ENCODE data around the gene KCNIP4.

Gene KCNIP4

GRCh38 chr4:21130606-21131005 lies 818.0 kb downstream of the KCNIP4 start:
- Histone ChIP-seq H3K9ac (no peak overlapping the region), H3K27ac (no peak overlapping the region), H3K79me2 (ENCODE audit: insufficient read depth, low read depth) (no peaks in the 10 kb centered on the region), H3K36me3 (ENCODE audit: insufficient read depth) (no peaks in the 10 kb centered on the region), H4K20me1 (ENCODE audit: insufficient read depth) (no peaks in the 10 kb centered on the region), H3K4me3 (IDR thresholded peaks at IDR 0.05; ENCODE audit: insufficient read depth, low read depth, low read length) (no peak overlapping the region), H3K4me1 (ENCODE audit: low read depth, poor library complexity, severe bottlenecking) (no peaks in the 10 kb centered on the region), H2AFZ (ENCODE audit: low read depth) (no peak overlapping the region), H3K4me2 (no peak overlapping the region), H3K27me3 (ENCODE audit: insufficient read depth, low read depth) (no peaks in the 10 kb centered on the region)
- TF ChIP-seq CTCF (conservative IDR thresholded peaks at IDR 0.05; ENCODE audit: low read depth, low read length), result no peak

- no peak overlapping the region for H3K27ac ChIP-seq
- H2AFZ ChIP-seq (ENCODE audit: low read depth), result no peak overlapping the region
- no peak overlapping the region for H3K4me2 ChIP-seq
- no peak for TF ChIP-seq CTCF (conservative IDR thresholded peaks at IDR 0.05; ENCODE audit: low read depth, low read length)
- no peak overlapping the region for H3K9ac ChIP-seq
- no peaks in the 10 kb centered on the region for H4K20me1 ChIP-seq (ENCODE audit: insufficient read depth)
- H3K27me3 ChIP-seq (ENCODE audit: insufficient read depth, low read depth), result no peaks in the 10 kb centered on the region
- H3K79me2 ChIP-seq (ENCODE audit: insufficient read depth, low read depth), result no peaks in the 10 kb centered on the region
- no peaks in the 10 kb centered on the region for H3K4me1 ChIP-seq (ENCODE audit: low read depth, poor library complexity, severe bottlenecking)
- no peak overlapping the region for H3K4me3 ChIP-seq (IDR thresholded peaks at IDR 0.05; ENCODE audit: insufficient read depth, low read depth, low read length)
- no peaks in the 10 kb centered on the region for H3K36me3 ChIP-seq (ENCODE audit: insufficient read depth)
These were observed 822.5 kb downstream of the KCNIP4 start for GRCh38 chr4:21126014-21126512.

- Histone ChIP-seq H3K36me3 (ENCODE audit: insufficient read depth) (no peaks in the 10 kb centered on the region), H3K4me3 (IDR thresholded peaks at IDR 0.05; ENCODE audit: insufficient read depth, low read depth, low read length) (no peak overlapping the region), H4K20me1 (ENCODE audit: insufficient read depth) (no peaks in the 10 kb centered on the region), H3K9ac (no peak overlapping the region), H3K27ac (no peak overlapping the region), H3K4me1 (ENCODE audit: low read depth, poor library complexity, severe bottlenecking) (no peaks in the 10 kb centered on the region), H2AFZ (ENCODE audit: low read depth) (no peak overlapping the region), H3K4me2 (no peak overlapping the region), H3K79me2 (ENCODE audit: insufficient read depth, low read depth) (no peaks in the 10 kb centered on the region), H3K27me3 (ENCODE audit: insufficient read depth, low read depth) (no peaks in the 10 kb centered on the region)
- no peak for TF ChIP-seq CTCF (conservative IDR thresholded peaks at IDR 0.05; ENCODE audit: low read depth, low read length)
These were observed 830.3 kb downstream of the KCNIP4 start for GRCh38 chr4:21118301-21118700.

- Histone ChIP-seq H2AFZ (ENCODE audit: low read depth) (no peak overlapping the region), H3K4me3 (IDR thresholded peaks at IDR 0.05; ENCODE audit: insufficient read depth, low read depth, low read length) (no peak overlapping the region), H3K79me2 (ENCODE audit: insufficient read depth, low read depth) (no peaks in the 10 kb centered on the region), H3K27me3 (ENCODE audit: insufficient read depth, low read depth) (no peaks in the 10 kb centered on the region), H3K4me1 (ENCODE audit: low read depth, poor library complexity, severe bottlenecking) (no peaks in the 10 kb centered on the region), H3K9ac (no peak overlapping the region), H3K36me3 (ENCODE audit: insufficient read depth) (no peaks in the 10 kb centered on the region), H3K27ac (no peak overlapping the region), H4K20me1 (ENCODE audit: insufficient read depth) (no peaks in the 10 kb centered on the region), H3K4me2 (no peak overlapping the region)
- TF ChIP-seq CTCF (conservative IDR thresholded peaks at IDR 0.05; ENCODE audit: low read depth, low read length), result no peak
These were observed 830.9 kb downstream of the KCNIP4 start for GRCh38 chr4:21117541-21118180.

Measured in KMS-11 (cell line).